ENCODE measurements around the gene FBXO10.
"Not testable (repeated sequence)": the region's sequence is repeated elsewhere in the genome, so short reads cannot be mapped to it uniquely, and the experiment has no call there.

FBXO10 gene

GRCh38 chr9:37551468-37551867 is 24.7 kb downstream of the FBXO10 start:
- DNase-seq (ENCODE audit: low read depth): no peak

- DNase-seq (ENCODE audit: low read depth): peak; percentile 23
Measured at GRCh38 chr9:37550781-37551180, 25.4 kb downstream of the FBXO10 start.

- DNase-seq (ENCODE audit: low read depth): peak; percentile 15
Measured at GRCh38 chr9:37549527-37549926, 26.7 kb downstream of the FBXO10 start.

- DNase-seq (ENCODE audit: low read depth): no peak
Measured at GRCh38 chr9:37547328-37547878, 28.8 kb downstream of the FBXO10 start.

GRCh38 chr9:37543468-37543867 is 32.7 kb downstream of the FBXO10 start:
- DNase-seq (ENCODE audit: low read depth): no peak

- DNase-seq (ENCODE audit: low read depth): no peak
Measured at GRCh38 chr9:37542895-37543294, 33.3 kb downstream of the FBXO10 start.

GRCh38 chr9:37542488-37542887 is 33.7 kb downstream of the FBXO10 start:
- no peak for DNase-seq (ENCODE audit: low read depth)

- no peak for DNase-seq (ENCODE audit: low read depth)
Measured at GRCh38 chr9:37541465-37541864, 34.7 kb downstream of the FBXO10 start.

GRCh38 chr9:37540634-37541033 is 35.5 kb downstream of the FBXO10 start:
- no peak for DNase-seq (ENCODE audit: low read depth)

- no peak for DNase-seq (ENCODE audit: low read depth)
Measured at GRCh38 chr9:37539634-37540033, 36.5 kb downstream of the FBXO10 start.

- DNase-seq (ENCODE audit: low read depth): no peak
Measured at GRCh38 chr9:37538099-37538498, 38.1 kb downstream of the FBXO10 start.

GRCh38 chr9:37534901-37535300 is 41.3 kb downstream of the FBXO10 start:
- no peak for DNase-seq (ENCODE audit: low read depth)

- DNase-seq (ENCODE audit: low read depth): no peak
Measured at GRCh38 chr9:37534412-37534811, 41.8 kb downstream of the FBXO10 start.

GRCh38 chr9:37531699-37532098 is 44.5 kb downstream of the FBXO10 start:
- no peak for DNase-seq (ENCODE audit: low read depth)

GRCh38 chr9:37528652-37529471 is 47.3 kb downstream of the FBXO10 start:
- no peak for DNase-seq (ENCODE audit: low read depth)

- no peak for DNase-seq (ENCODE audit: low read depth)
Measured at GRCh38 chr9:37523916-37524315, 52.3 kb downstream of the FBXO10 start.

- no peak for DNase-seq (ENCODE audit: low read depth)
Measured at GRCh38 chr9:37522971-37523370, 53.2 kb downstream of the FBXO10 start.

GRCh38 chr9:37521111-37521510 is 55.1 kb downstream of the FBXO10 start:
- no peak for DNase-seq (ENCODE audit: low read depth)

GRCh38 chr9:37520641-37521040 is 55.5 kb downstream of the FBXO10 start:
- no peak for DNase-seq (ENCODE audit: low read depth)

- DNase-seq (ENCODE audit: low read depth): no peak
Measured at GRCh38 chr9:37517923-37518322, 58.3 kb downstream of the FBXO10 start.

GRCh38 chr9:37515620-37516258 is 60.4 kb downstream of the FBXO10 start:
- DNase-seq (ENCODE audit: low read depth): no peak

- DNase-seq (ENCODE audit: low read depth): no peak
Measured at GRCh38 chr9:37514999-37515398, 61.2 kb downstream of the FBXO10 start.

GRCh38 chr9:37514415-37514814 is 61.8 kb downstream of the FBXO10 start:
- not testable (repeated sequence) for DNase-seq (ENCODE audit: low read depth)

All from ELR (cell line).